HepG2 (cell line): ENCODE data around the gene NODAL. TPM values are rescaled to one million over a fixed set of nuclear protein-coding genes. Genes with fewer than 3 reads are reported as not detected.

Source experiments
- ATAC-seq: fragments of 200-7000 bp; cut with Tn5 transposase; 3 replicates; pipeline ENCODE4 v1.9.1; 2020; ENCODE audit warnings: mild to moderate bottlenecking, moderate library complexity
- BruUV-seq: library from RNA; stranded (reverse); fragments of 400-500 nt; replicated peaks from 2 replicates; lab custom pipeline; 2021; lab: Mats Ljungman, UMichigan
- CTCF ChIA-PET: fragments of 300-600 bp; formaldehyde crosslinking; extraction: SDS; loops from one replicate; lab custom pipeline; 2021; ENCODE audit warnings: low total read pairs, inconsistent platforms, low intra/inter-chr PET ratio; lab: Yijun Ruan, JAX
- POLR2A ChIA-PET: fragments of 350-600 bp; sonication (Branson Sonifier 250); formaldehyde crosslinking; loops from one replicate; lab custom pipeline; 2020; ENCODE audit warnings: antibody characterized with exemption, inconsistent platforms; lab: Yijun Ruan, JAX
- DNase-seq: peaks from one replicate; pipeline ENCODE4 v3.0.0-alpha.2; 2015; ENCODE audit warnings: low spot score
- FAIRE-seq: peaks from 3 replicates; lab custom pipeline; 2011; peaks lifted over from hg19 to GRCh38; lab: Jason Lieb, UNC
- H2AFZ ChIP-seq: one replicate; pipeline ENCODE4 v1.6.1; 2011; ENCODE audit warnings: low read length, inconsistent platforms
- H3K27ac ChIP-seq: fragments of 300-600 bp; 3 replicates; pipeline ENCODE4 v1.8.0; 2011; ENCODE audit warnings: mixed run types, mild to moderate bottlenecking, mixed read lengths, low read length, inconsistent platforms; ENCODE audit not compliant: insufficient read depth; ENCODE audit errors: extremely low read length
- H3K27me3 ChIP-seq, 2 experiments: fragments of 200-600 bp in 1 of 2; 2 replicates in 1 of 2; 3 replicates in 1 of 2; pipeline versions ENCODE4 v1.6.0 to v1.8.0; 2011; ENCODE audit warnings: low read length in 2 of 2, mild to moderate bottlenecking in 2 of 2, moderate library complexity in 2 of 2, inconsistent platforms in 1 of 2; ENCODE audit not compliant: insufficient read depth in 2 of 2, control insufficient read depth in 1 of 2
- H3K36me3 ChIP-seq, 2 experiments: fragments of 200-600 bp in 1 of 2; replicated peaks in 1 of 2; 2 replicates in 1 of 2; 3 replicates in 1 of 2; pipeline versions ENCODE4 v1.5.1 to v1.8.0; 2011; ENCODE audit warnings: low read length in 2 of 2, inconsistent platforms in 1 of 2; ENCODE audit not compliant: insufficient read depth in 2 of 2, control insufficient read depth in 1 of 2
- H3K4me1 ChIP-seq: 2 replicates; pipeline ENCODE4 v1.5.1; 2012; ENCODE audit warnings: low read length, inconsistent platforms; ENCODE audit not compliant: insufficient read depth
- H3K4me2 ChIP-seq: 2 replicates; pipeline ENCODE4 v1.6.0; 2011; ENCODE audit warnings: low read depth, low read length, inconsistent platforms
- H3K4me3 ChIP-seq, 3 experiments: fragments of 200-600 bp in 1 of 3; sonication (generic), shearing (Covaris generic) in 1 of 3; replicated peaks in 1 of 3; 2 replicates each; pipeline ENCODE4 v1.5.1; 2011 to 2016; ENCODE audit warnings: low read length in 3 of 3, inconsistent platforms in 2 of 3, low read depth in 2 of 3, mild to moderate bottlenecking in 2 of 3, control low read depth in 1 of 3, mixed read lengths in 1 of 3; ENCODE audit not compliant: insufficient read depth in 1 of 3
- H3K79me2 ChIP-seq: one replicate; pipeline ENCODE4 v1.6.1; 2011; ENCODE audit warnings: low read length, inconsistent platforms; ENCODE audit not compliant: insufficient read depth
- H3K9ac ChIP-seq: 2 replicates; pipeline ENCODE4 v1.6.0; 2011; ENCODE audit warnings: mild to moderate bottlenecking, low read depth, low read length, inconsistent platforms; ENCODE audit not compliant: insufficient read depth
- H3K9me3 ChIP-seq: 2 replicates; pipeline ENCODE4 v1.5.1; 2012; ENCODE audit warnings: mild to moderate bottlenecking, low read length
- H4K20me1 ChIP-seq: 2 replicates; pipeline ENCODE4 v1.6.0; 2011; ENCODE audit warnings: inconsistent platforms, mild to moderate bottlenecking, low read length, moderate library complexity; ENCODE audit not compliant: insufficient read depth
- CHD2 ChIP-seq: IDR thresholded peaks from 2 replicates; pipeline ENCODE4 v1.6.1; 2011; ENCODE audit warnings: low read depth, low read length, improper control_type of control experiment
- GMEB2 ChIP-seq: IDR thresholded peaks from 2 replicates; pipeline ENCODE4 v1.6.1; 2016; ENCODE audit warnings: missing biosample characterization, missing genetic modification reagents, low read depth
- KLF11 ChIP-seq: IDR thresholded peaks from 2 replicates; pipeline ENCODE4 v1.6.1; 2016; ENCODE audit warnings: missing compliant biosample characterization
- MAFF ChIP-seq: IDR thresholded peaks from 2 replicates; pipeline ENCODE4 v1.6.1; 2011; ENCODE audit warnings: low read depth, low read length, improper control_type of control experiment
- MEIS1 ChIP-seq: sonication (generic); formaldehyde crosslinking; IDR thresholded peaks from 2 replicates; pipeline ENCODE4 v1.9.0; 2021; ENCODE audit warnings: mild to moderate bottlenecking, missing genetic modification reagents, moderate library complexity, borderline replicate concordance
- MEIS2 ChIP-seq: sonication (generic); formaldehyde crosslinking; IDR thresholded peaks from 2 replicates; pipeline ENCODE4 v1.9.0; 2021; ENCODE audit warnings: mild to moderate bottlenecking, missing genetic modification reagents
- MYNN ChIP-seq: sonication (generic); formaldehyde crosslinking; IDR thresholded peaks from 2 replicates; pipeline ENCODE4 v1.4.0; 2020; ENCODE audit warnings: mild to moderate bottlenecking, low read depth, missing genetic modification reagents
- NFYB ChIP-seq: sonication (generic); formaldehyde crosslinking; IDR thresholded peaks from 2 replicates; pipeline ENCODE4 v1.4.0; 2020; ENCODE audit warnings: missing genetic modification reagents
- PHF21A ChIP-seq: sonication (generic); formaldehyde crosslinking; IDR thresholded peaks from 2 replicates; pipeline ENCODE4 v1.5.0; 2020; ENCODE audit warnings: mild to moderate bottlenecking, missing genetic modification reagents
- SRSF1 ChIP-seq: fragments of 200-400 bp; formaldehyde crosslinking; optimal IDR thresholded peaks from 2 replicates; pipeline ENCODE3; 2017; ENCODE audit warnings: mild to moderate bottlenecking, low read depth, low read length, moderate library complexity
- SRSF4 ChIP-seq: fragments of 200-400 bp; formaldehyde crosslinking; IDR thresholded peaks from one replicate; pipeline ENCODE4 v1.6.1; 2018; ENCODE audit warnings: mild to moderate bottlenecking, low read depth, low read length, moderate library complexity; ENCODE audit not compliant: poor library complexity, severe bottlenecking
- THAP11 ChIP-seq: IDR thresholded peaks from 2 replicates; pipeline ENCODE4 v1.6.1; 2016; ENCODE audit warnings: missing biosample characterization, missing genetic modification reagents
- ZFAT ChIP-seq: sonication (generic); formaldehyde crosslinking; conservative IDR thresholded peaks from 2 replicates; pipeline ENCODE4 v1.8.1; 2023; ENCODE audit warnings: missing genetic modification reagents, inconsistent platforms
- ZKSCAN5 ChIP-seq: sonication (generic); formaldehyde crosslinking; IDR thresholded peaks from 2 replicates; pipeline ENCODE4 v1.5.1; 2020; ENCODE audit warnings: mild to moderate bottlenecking, missing genetic modification reagents
- ZNF382 ChIP-seq: sonication (generic); formaldehyde crosslinking; IDR thresholded peaks from 2 replicates; pipeline ENCODE4 v1.5.0; 2020; ENCODE audit warnings: missing genetic modification reagents, mild to moderate bottlenecking, borderline replicate concordance
- ZNF431 ChIP-seq: sonication (generic); formaldehyde crosslinking; IDR thresholded peaks from 2 replicates; pipeline ENCODE4 v1.9.0; 2022; ENCODE audit warnings: missing genetic modification reagents, low read depth, mild to moderate bottlenecking, borderline replicate concordance
- WGBS: methylation state at CpG from one replicate; pipeline ENCODE4 v1.1.6; 2017; ENCODE audit warnings: low lambda C conversion rate; 5-methylcytosine and 5-hydroxymethylcytosine counted together
- in situ Hi-C: cut with HindIII; loops from 2 replicates; pipeline ENCODE4 v1.10.0; 2017; ENCODE audit warnings: low pct_unique_long_range_greater_than_20kb; ENCODE audit not compliant: extremely low pct_ligation_motif_present
- intact Hi-C: fragments of 100-400 bp; cut with micrococcal nuclease; formaldehyde crosslinking; loops from one replicate; pipeline ENCODE4 v1.10.0; 2022; ENCODE audit not compliant: unreplicated experiment
- polyA plus RNA-seq, 8 experiments: library from polyadenylated mRNA; depleted of rRNA in 3 of 8; stranded (reverse) in 7 of 8; unstranded in 1 of 8; fragments of >200 nt; fragmentation: Illumina TruSeq in 4 of 8; extraction: Trizol in 4 of 8; gene quantifications; 2 replicates each; pipeline versions ENCODE4 v1.2.1 to v1.2.3, GENCODE V29; 2011 to 2016; ENCODE audit warnings: low read depth in 4 of 8, missing spikeins in 1 of 8, mixed read lengths in 1 of 8; ENCODE audit not compliant: insufficient read depth in 1 of 8
- total RNA-seq, 5 experiments: library from RNA; depleted of rRNA; stranded (reverse); fragments of >200 nt; fragmentation: Illumina TruSeq; extraction: Trizol; gene quantifications; 2 replicates each; pipeline ENCODE4 v1.2.3, GENCODE V29; 2016; ENCODE audit warnings: low read depth in 1 of 5
- TF ChIP-seq, protein P1 (sequence below): sonication (generic); IDR thresholded peaks from 2 replicates; pipeline ENCODE4 v1.6.1; 2016; ENCODE audit warnings: low read depth, borderline replicate concordance
- TF ChIP-seq, protein P2 (sequence below): sonication (generic); formaldehyde crosslinking; IDR thresholded peaks from 2 replicates; pipeline ENCODE4 v1.4.0; 2020; ENCODE audit warnings: mild to moderate bottlenecking, low read depth, missing genetic modification reagents
- TF ChIP-seq, protein P3 (sequence below): IDR thresholded peaks from 2 replicates; pipeline ENCODE4 v1.6.1; 2016; ENCODE audit warnings: missing compliant biosample characterization, missing genetic modification reagents, borderline replicate concordance
- TF ChIP-seq, protein P4 (sequence below), 2 experiments: sonication (generic) in 1 of 2; formaldehyde crosslinking in 1 of 2; IDR thresholded peaks; 2 replicates each; pipeline versions ENCODE4 v1.5.1 to v1.6.1; 2011 to 2020; ENCODE audit warnings: borderline replicate concordance in 1 of 2, low read depth in 1 of 2, low read length in 1 of 2, mild to moderate bottlenecking in 1 of 2, missing genetic modification reagents in 1 of 2, moderate library complexity in 1 of 2

Gene NODAL
- total and polyA plus RNA-seq, 2 of the 13 experiments (the other 11 are each of a cell fraction or from before 2014, with no cell fraction given) = not detected

DNA sequence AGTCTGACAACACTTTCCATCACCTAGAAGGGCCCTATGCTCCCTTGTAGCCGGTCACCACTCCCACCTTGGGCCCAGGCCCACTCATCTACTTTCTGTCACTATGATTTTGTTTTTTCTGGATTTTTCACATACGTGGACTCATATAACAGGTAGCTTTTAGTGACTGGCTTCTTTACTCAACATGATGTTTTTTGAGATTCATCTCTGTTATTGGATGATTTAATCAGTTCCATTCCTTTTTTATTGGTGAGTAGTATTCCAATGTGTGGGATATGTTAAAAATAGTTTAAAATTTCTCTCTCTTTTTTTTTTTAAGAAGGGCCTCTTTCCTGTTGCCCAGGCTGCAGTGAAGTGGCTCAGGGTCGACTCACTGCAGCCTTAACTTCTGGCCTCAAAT lies 46.3 kb upstream of the NODAL start:
- peaks cover under 1 to 23% of the 10 kb centered on the region in 2 experiments; a peak in 3 of 5 replicates for H3K27me3 ChIP-seq
- CTCF ChIA-PET = no interaction called here
- H3K9me3 ChIP-seq = no peaks in the 10 kb centered on the region
- no peak overlapping the region for H3K27ac ChIP-seq
- POLR2A ChIA-PET = no interaction called here
- in situ Hi-C loops (no loop called here), intact Hi-C loops (no loop called here)
- H3K36me3 ChIP-seq = no peaks in the 10 kb centered on the region
- H3K4me2 ChIP-seq = no peak overlapping the region
- H3K9ac ChIP-seq = no peak overlapping the region
- H3K4me3 ChIP-seq = no peak overlapping the region
- no peak for FAIRE-seq
- no peaks in the 10 kb centered on the region for H3K4me1 ChIP-seq
- H3K79me2 ChIP-seq = no peaks in the 10 kb centered on the region
- BruUV-seq = no TSS peak
- no peak for ATAC-seq
- no peak overlapping the region for H2AFZ ChIP-seq
- WGBS = 6% methylated on average over 3 of the region's 3 CpGs
- H4K20me1 ChIP-seq = no peaks in the 10 kb centered on the region
- DNase-seq = no peak
- TF ChIP-seq ZKSCAN5 (CRISPR knock-in tag) = no peak
- TF ChIP-seq ZNF382 = no peak
- TF ChIP-seq, protein P1, sequence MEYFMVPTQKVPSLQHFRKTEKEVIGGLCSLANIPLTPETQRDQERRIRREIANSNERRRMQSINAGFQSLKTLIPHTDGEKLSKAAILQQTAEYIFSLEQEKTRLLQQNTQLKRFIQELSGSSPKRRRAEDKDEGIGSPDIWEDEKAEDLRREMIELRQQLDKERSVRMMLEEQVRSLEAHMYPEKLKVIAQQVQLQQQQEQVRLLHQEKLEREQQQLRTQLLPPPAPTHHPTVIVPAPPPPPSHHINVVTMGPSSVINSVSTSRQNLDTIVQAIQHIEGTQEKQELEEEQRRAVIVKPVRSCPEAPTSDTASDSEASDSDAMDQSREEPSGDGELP = no peak
- TF ChIP-seq SRSF1 = no peak
- no peak for TF ChIP-seq KLF11 (CRISPR knock-in tag)
- no peak for TF ChIP-seq MYNN (CRISPR knock-in tag)
- TF ChIP-seq PHF21A = no peak
- no peak for TF ChIP-seq ZFAT (CRISPR knock-in tag)
- no peak for TF ChIP-seq MEIS2
- TF ChIP-seq, protein P2, sequence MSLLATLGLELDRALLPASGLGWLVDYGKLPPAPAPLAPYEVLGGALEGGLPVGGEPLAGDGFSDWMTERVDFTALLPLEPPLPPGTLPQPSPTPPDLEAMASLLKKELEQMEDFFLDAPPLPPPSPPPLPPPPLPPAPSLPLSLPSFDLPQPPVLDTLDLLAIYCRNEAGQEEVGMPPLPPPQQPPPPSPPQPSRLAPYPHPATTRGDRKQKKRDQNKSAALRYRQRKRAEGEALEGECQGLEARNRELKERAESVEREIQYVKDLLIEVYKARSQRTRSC (CRISPR knock-in tag) = no peak
- no peak for TF ChIP-seq SRSF4
- TF ChIP-seq GMEB2 = no peak
- no peak for TF ChIP-seq CHD2
- no peak for TF ChIP-seq MAFF
- TF ChIP-seq, protein P3, sequence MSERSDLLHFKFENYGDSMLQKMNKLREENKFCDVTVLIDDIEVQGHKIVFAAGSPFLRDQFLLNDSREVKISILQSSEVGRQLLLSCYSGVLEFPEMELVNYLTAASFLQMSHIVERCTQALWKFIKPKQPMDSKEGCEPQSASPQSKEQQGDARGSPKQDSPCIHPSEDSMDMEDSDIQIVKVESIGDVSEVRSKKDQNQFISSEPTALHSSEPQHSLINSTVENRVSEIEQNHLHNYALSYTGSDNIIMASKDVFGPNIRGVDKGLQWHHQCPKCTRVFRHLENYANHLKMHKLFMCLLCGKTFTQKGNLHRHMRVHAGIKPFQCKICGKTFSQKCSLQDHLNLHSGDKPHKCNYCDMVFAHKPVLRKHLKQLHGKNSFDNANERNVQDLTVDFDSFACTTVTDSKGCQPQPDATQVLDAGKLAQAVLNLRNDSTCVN (CRISPR knock-in tag) = no peak
- TF ChIP-seq THAP11 = no peak
- TF ChIP-seq ZNF431 (CRISPR knock-in tag) = no peak
- no peak for TF ChIP-seq NFYB (CRISPR knock-in tag)
- no peak for TF ChIP-seq MEIS1 (CRISPR knock-in tag)
- TF ChIP-seq, protein P4, sequence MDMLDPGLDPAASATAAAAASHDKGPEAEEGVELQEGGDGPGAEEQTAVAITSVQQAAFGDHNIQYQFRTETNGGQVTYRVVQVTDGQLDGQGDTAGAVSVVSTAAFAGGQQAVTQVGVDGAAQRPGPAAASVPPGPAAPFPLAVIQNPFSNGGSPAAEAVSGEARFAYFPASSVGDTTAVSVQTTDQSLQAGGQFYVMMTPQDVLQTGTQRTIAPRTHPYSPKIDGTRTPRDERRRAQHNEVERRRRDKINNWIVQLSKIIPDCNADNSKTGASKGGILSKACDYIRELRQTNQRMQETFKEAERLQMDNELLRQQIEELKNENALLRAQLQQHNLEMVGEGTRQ (IDR thresholded peaks at IDR 0.05; ENCODE audit: low read depth, low read length) = no peak
- TF ChIP-seq, protein P4 (CRISPR knock-in tag; IDR thresholded peaks at IDR 0.05; ENCODE audit: borderline replicate concordance) = no peak
